Osteoblast (primary cell): ENCODE results near the gene MARVELD1. TPM values are rescaled to one million over a fixed set of nuclear protein-coding genes. Genes with fewer than 3 reads are reported as not detected.

Experiments
- DNase-seq: peaks from one replicate; pipeline ENCODE4 v3.0.0; 2011; ENCODE audit warnings: low spot score, mixed read lengths; ENCODE audit not compliant: insufficient read length; ENCODE audit errors: missing footprints
- H2AFZ ChIP-seq: 2 replicates; pipeline ENCODE4 v1.6.0; 2011; ENCODE audit warnings: mild to moderate bottlenecking, low read length
- H3K27ac ChIP-seq: 2 replicates; pipeline ENCODE4 v1.5.1; 2011; ENCODE audit warnings: mild to moderate bottlenecking, low read depth, low read length, moderate library complexity
- H3K27me3 ChIP-seq: 2 replicates; pipeline ENCODE4 v1.6.0; 2012; ENCODE audit warnings: mild to moderate bottlenecking, control low read depth, inconsistent platforms, low read length, moderate library complexity; ENCODE audit not compliant: insufficient read depth
- H3K36me3 ChIP-seq: 2 replicates; pipeline ENCODE4 v1.5.1; 2011; ENCODE audit warnings: mild to moderate bottlenecking, low read length, control low read depth, moderate library complexity; ENCODE audit not compliant: insufficient read depth
- H3K4me1 ChIP-seq: 2 replicates; pipeline ENCODE4 v1.5.1; 2011; ENCODE audit warnings: mild to moderate bottlenecking, low read length, control low read depth, moderate library complexity; ENCODE audit not compliant: insufficient read depth
- H3K4me2 ChIP-seq: 2 replicates; pipeline ENCODE4 v1.6.0; 2011; ENCODE audit warnings: mild to moderate bottlenecking, low read length; ENCODE audit not compliant: insufficient read depth
- H3K4me3 ChIP-seq: fragments of 200-600 bp; sonication (generic); 3 replicates; pipeline ENCODE4 v1.5.1; 2012; ENCODE audit warnings: mild to moderate bottlenecking, low read length, inconsistent platforms; ENCODE audit not compliant: insufficient read depth
- H3K79me2 ChIP-seq: 2 replicates; pipeline ENCODE4 v1.6.0; 2012; ENCODE audit warnings: mild to moderate bottlenecking, low read length, control low read depth, inconsistent platforms; ENCODE audit not compliant: insufficient read depth
- H3K9me3 ChIP-seq: 2 replicates; pipeline ENCODE4 v1.5.1; 2011; ENCODE audit warnings: low read depth, low read length, control low read depth
- H4K20me1 ChIP-seq: 2 replicates; pipeline ENCODE4 v1.6.0; 2012; ENCODE audit warnings: mild to moderate bottlenecking, low read length, control low read depth; ENCODE audit not compliant: insufficient read depth
- CTCF ChIP-seq: IDR thresholded peaks from 2 replicates; pipeline ENCODE4 v1.5.1; 2011; ENCODE audit warnings: mild to moderate bottlenecking, low read depth, low read length, moderate library complexity; ENCODE audit errors: extremely low read depth
- total RNA-seq: library from RNA; depleted of rRNA; stranded (reverse); fragments of >200 nt; gene quantifications from 2 replicates; pipeline ENCODE4 v1.2.3, GENCODE V29; 2012

MARVELD1 gene
- total RNA-seq, 1 donor, result 57.5 TPM

DNA sequence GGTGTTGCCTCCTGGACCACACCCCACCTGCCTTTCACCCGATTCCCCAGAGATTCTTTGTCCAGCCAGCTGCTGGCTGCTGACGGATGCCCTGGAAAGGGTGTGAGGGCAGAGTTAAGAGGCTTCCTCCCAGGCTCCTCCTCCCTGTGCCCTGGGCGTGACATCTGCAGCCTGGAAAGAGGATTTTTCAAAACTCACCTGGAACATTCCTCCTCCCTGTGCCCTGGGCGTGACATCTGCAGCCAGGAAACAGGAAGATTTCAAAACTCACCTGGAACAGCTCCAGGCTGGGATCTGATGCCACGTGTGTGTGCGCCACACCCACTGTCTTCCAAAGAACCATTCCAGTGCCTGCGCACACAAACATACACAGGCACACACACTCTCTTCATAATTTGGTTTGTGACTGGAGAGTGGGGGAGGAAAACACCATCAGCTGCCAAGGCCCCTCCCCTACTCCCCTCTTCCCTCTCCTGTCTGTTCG is 5.2 kb downstream of the MARVELD1 start:
- Histone ChIP-seq H3K9me3 (no peaks in the 10 kb centered on the region), H3K27me3 (no peaks in the 10 kb centered on the region), H3K4me1 (peaks cover 19% of the 10 kb centered on the region), H3K4me3 (no peak overlapping the region), H2AFZ (no peak overlapping the region), H3K36me3 (peaks cover 32% of the 10 kb centered on the region), H3K79me2 (peaks cover 53% of the 10 kb centered on the region), H3K4me2 (no peak overlapping the region), H3K27ac (no peak overlapping the region), H4K20me1 (peaks cover 34% of the 10 kb centered on the region)
- TF ChIP-seq CTCF, result no peak
- DNase-seq, result no peak

GRCh38 chr10:97719602-97720001 is 6.1 kb downstream of the MARVELD1 start:
- DNase-seq, result no peak
- Histone ChIP-seq H3K4me1 (peaks cover 22% of the 10 kb centered on the region), H3K27me3 (no peaks in the 10 kb centered on the region), H3K4me3 (no peak overlapping the region), H3K4me2 (no peak overlapping the region), H3K9me3 (no peaks in the 10 kb centered on the region), H3K27ac (no peak overlapping the region), H3K79me2 (peaks cover 45% of the 10 kb centered on the region), H2AFZ (no peak overlapping the region), H3K36me3 (peaks cover 32% of the 10 kb centered on the region), H4K20me1 (peaks cover 34% of the 10 kb centered on the region)
- no peak for TF ChIP-seq CTCF

GRCh38 chr10:97721871-97722780 is 8.6 kb downstream of the MARVELD1 start:
- H3K9me3 ChIP-seq, result no peaks in the 10 kb centered on the region
- H3K79me2 ChIP-seq, result peaks cover 20% of the 10 kb centered on the region
- H3K4me2 ChIP-seq, result no peak overlapping the region
- no peak overlapping the region for H2AFZ ChIP-seq
- no peaks in the 10 kb centered on the region for H3K27me3 ChIP-seq
- no peak overlapping the region for H3K27ac ChIP-seq
- no peak for TF ChIP-seq CTCF
- H3K36me3 ChIP-seq, result peaks cover 21% of the 10 kb centered on the region
- no peak for DNase-seq
- H4K20me1 ChIP-seq, result peaks cover 12% of the 10 kb centered on the region
- no peak overlapping the region for H3K4me3 ChIP-seq
- peaks cover 9% of the 10 kb centered on the region for H3K4me1 ChIP-seq

GRCh38 chr10:97723001-97723400 is 9.5 kb downstream of the MARVELD1 start:
- H3K4me2 ChIP-seq, result no peak overlapping the region
- H3K79me2 ChIP-seq, result peaks cover 11% of the 10 kb centered on the region
- H3K4me1 ChIP-seq, result peaks cover 9% of the 10 kb centered on the region
- no peaks in the 10 kb centered on the region for H3K9me3 ChIP-seq
- peaks cover 4% of the 10 kb centered on the region for H4K20me1 ChIP-seq
- H3K27ac ChIP-seq, result no peak overlapping the region
- no peak for DNase-seq
- no peak overlapping the region for H2AFZ ChIP-seq
- TF ChIP-seq CTCF, result no peak
- no peaks in the 10 kb centered on the region for H3K27me3 ChIP-seq
- H3K36me3 ChIP-seq, result peaks cover 12% of the 10 kb centered on the region
- H3K4me3 ChIP-seq, result no peak overlapping the region
